NCI-H1092 (cell line): ENCODE measurements around the gene GPR12.
A peak's percentile ranks its signal among the peaks of the same experiment; 100 is the strongest.
"Not testable (repeated sequence)": the region's sequence is repeated elsewhere in the genome, so short reads cannot be mapped to it uniquely, and the experiment has no call there.

Experiments used
- DNase-seq: peaks from one replicate; lab custom pipeline; 2025; lab: John Stamatoyannopoulos, UW

GPR12 gene

DNA sequence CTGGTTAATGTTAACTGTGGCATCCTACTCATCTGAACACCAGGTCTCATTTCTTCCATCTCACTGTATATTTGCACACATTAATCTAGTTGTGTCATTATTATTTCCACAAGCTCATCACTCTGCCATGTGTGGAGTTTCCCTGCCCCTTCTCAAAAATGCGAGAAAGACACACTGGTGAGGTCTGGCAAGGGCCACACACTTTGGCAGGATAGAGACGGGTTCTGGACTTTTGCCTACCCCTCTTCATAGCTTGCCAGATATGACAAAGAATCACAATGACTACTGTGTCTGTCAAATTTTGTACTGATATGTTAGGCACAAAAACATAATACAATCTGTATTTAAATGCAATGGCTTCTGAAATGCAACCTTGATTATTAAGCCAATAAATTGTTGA lies 12.9 kb downstream of the GPR12 start:
- DNase-seq, result no peak

DNA sequence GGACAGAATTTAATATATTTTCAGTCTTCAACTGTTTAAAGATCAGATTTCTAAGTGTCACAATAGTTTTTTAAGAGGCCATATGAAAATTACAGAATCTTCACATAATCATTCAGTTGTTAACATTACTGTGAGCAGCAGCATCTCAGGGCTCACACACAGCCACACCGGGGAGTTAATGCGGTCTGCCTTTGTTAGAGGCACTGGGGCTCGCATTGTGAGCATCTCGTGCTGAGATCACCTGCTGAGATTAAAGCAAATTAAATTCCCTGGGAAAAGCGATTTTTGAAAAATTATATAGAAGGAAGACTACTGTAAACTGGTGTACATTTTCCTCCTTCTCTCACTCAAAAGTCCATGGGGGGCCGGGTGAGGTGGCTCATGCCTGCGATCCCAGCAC lies 16.6 kb downstream of the GPR12 start:
- DNase-seq, result peak; percentile 3

DNA sequence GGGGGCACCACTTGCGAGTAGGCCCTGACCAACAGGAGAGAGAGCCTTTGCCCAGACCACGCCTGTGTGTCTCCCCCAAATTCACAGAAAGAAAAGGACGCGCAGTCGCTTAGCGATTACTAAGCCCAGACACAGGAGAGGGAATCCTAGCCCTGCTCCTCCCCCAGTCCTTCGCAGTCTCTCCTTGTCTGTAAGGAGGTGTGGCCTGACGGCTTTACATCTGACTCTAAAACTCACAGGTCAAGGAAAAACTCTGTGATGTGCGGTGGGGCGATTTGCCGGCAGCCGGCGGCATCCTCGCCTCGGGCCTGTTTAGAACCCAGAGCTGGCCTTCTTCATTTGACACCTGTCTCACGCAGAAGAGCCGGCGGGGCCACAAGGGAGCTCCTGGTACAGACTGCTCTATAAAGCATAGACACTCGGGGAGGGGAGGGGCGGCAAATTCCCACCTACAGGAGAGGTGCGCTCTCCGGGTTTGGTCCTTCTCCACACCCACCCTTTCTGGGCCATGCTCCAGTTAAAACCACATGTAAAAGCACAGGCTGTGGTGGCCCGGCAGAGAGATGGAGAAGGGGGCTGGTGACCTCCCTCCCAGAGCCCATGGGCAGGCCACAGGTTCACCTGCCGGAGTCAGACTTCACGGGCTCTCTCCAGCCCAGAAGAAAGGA lies 17.8 kb downstream of the GPR12 start:
- no peak for DNase-seq

DNA sequence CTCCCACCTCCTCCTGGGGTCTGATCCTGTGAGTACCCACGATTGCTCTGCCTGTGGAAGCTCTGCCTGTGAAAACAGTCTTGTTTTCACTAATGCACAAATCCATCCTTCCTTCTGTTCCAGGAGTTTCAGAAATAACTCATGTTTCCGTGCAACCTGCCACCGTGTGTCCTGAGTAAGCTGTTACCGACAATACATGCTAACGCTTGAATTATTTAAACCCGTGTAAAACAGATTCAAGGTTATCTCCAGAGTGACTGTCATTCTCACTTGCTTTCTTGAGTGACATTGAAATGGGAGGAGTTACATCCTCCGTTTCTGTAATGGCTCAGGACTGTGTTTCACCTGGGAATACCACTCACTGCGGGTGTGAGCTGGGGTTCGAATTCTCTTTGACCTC lies 24.9 kb downstream of the GPR12 start:
- no peak for DNase-seq

DNA sequence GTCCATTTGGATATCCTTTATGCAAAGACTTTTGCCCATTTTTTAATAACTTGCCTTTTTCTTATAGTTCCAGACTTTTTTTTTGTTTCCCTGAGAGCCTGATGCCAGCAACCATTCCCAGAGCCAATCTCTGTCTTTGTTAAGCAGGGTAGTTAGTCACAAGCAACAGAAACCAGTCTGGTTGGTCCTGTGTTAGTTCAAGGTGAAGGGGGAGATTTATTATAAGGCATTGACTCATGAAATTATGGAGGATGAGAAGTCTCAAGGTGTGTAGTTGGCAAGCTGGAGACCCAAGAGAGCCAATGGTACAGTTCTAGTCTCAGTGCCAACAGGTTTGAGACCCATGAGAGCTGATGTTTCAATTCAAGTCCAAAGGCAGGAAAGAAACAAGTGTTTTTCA lies 33.0 kb downstream of the GPR12 start:
- DNase-seq, result no peak

DNA sequence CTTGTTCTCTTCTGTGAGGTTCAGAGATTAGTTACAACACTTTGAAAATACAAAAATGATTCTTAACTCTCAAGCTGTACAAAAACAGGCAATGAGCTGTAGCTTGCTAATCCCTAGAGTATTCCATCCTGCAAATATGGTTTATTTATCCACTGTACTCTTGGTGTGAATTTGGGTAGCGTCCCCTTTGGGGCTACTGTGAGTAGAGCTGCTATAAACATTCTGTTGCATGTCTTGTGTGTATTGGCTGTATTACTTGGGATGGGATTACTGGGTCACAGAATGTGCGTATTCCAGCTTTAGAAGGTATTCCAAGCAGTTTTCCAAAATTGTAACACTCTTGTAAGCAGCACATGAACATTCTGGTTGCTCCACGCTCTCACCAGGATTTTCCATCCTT lies 33.5 kb downstream of the GPR12 start:
- DNase-seq, result no peak

DNA sequence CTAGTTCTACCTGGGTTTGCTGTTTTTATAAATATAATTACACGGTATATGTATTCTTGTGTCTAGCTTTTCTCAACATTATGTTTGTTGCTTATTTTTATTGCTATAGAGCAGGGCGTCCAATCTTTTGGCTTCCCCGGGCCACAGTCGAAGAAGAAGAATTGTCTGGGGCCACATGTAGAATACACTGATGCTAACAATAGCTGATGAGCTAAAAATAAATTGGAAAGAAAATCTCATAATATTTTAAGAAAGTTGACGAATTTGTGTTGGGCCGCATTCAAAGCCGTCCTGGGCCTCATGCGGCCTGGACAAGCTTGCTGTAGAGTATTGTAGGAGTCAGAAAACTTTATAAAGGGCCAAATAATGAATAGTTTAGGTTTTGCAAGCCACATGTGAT lies 33.9 kb downstream of the GPR12 start:
- DNase-seq, result no peak

DNA sequence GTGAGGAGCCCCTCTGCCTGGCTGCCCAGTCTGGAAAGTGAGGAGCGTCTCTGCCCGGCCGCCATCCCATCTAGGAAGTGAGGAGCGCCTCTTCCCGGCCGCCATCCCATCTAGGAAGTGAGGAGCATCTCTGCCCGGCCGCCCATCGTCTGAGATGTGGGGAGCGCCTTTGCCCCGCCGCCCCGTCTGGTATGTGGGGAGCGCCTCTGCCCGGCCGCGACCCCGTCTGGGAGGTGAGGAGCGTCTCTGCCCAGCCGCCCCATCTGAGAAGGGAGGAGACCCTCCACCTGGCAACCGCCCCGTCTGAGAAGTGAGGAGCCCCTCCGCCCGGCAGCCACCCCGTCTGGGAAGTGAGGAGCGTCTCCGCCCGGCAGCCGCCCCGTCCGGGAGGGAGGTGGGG lies 37.0 kb downstream of the GPR12 start:
- DNase-seq, result not testable (repeated sequence)

DNA sequence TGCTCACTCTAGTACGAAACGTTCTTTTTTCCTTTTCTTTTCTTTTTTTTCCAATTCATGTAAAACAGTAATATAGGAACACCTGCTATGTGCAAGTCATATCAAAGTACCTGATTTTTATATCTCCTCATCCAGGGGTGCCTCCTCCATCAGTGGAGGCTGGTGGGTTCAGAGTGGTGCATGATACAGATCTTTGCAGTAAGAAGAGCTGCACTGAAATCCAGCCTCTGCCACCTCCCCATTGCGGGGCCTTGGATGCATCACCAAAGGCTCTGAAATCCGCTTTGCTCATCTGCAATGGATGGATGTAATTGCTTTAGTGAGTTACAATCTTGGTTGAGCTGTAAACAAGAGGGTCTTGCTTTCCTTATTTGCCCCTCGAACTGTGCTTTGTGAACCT lies 38.3 kb downstream of the GPR12 start:
- DNase-seq, result no peak

DNA sequence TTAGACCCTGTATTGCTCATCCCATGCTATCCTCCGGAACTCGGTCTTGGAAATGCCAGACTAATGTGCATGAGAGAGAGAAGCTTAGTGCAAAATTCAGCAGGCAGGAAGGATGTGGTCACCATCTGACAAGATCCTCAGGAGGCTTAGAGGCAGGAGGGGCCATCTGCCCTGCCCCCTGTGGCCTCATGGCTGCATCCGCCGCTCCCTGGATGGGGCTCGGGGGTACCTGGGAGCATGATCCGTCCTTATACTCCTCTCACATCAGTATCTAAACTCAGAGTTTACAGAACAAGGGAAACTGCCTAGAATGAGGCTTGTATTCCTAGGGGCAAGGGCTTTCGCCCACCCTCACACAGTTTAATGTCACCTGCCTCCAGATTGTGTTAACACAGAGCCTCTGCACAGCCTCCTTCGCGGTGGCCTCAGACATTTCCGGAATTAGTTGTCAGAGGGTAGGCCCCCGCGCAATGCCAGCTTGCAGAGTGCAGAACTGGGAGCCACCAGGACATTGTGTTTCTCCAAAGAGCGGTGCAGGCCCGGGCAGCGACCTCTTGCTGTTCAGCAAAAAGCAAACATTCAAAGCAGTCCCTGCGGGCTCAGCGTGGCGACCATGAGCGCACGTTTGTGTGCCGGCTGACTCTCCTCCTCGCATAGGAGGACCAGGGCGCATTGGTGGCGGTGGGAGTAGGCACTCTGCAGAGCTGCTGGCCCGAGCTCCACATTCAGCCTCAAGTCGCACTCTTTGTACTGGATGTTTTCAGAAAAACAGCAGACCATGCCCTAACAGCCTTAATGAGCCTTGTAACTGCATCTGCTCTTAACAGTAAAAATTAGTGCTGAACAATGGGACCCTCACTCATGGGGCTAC lies 39.1 kb downstream of the GPR12 start:
- DNase-seq, result peak; percentile 63

DNA sequence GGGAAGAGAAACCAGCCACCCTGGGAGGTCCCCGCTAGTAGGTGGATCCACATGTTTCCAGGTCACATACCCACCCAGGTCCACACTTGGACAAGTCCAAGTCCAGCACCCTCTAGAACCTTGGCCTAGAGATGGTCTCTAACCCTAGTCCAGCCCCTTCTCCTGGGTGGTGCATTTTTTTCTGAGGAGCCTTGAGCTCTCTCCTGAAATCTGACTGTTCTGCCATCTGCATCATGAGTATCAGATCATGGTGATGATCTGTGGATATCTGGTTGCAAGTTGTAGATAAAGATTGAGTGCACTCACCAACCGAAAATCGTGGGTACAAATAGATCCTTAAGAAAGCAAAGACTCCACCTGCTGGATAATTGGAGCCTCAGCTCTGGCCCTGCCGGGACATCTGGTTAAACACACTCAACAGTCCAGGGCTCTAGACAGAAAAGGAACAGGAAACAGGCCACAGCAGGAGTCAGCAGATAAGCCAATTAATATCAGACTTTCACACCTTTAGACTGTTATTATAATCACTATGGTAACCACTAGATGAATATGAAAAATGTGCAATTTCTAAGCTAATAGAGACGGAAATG lies 41.1 kb downstream of the GPR12 start:
- peak; percentile 76 for DNase-seq

DNA sequence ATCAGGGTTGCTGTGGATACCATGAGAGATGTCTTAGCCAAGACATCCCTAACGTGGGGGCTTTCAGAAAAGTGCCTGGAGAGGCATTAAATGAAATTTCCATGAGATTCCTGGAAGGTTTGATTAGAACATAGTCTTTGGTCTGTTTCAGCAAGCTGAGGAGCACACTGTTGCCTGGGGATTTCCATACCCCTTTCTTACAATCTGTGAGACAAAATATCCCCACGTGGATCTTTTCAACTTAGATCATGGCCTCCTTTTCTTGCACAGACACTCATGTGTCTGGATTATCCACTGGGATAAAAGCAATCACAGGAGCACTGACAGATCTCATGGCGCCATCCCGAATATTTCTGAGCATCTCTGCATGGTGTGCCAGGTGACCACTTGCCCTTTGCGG lies 41.7 kb downstream of the GPR12 start:
- no peak for DNase-seq

DNA sequence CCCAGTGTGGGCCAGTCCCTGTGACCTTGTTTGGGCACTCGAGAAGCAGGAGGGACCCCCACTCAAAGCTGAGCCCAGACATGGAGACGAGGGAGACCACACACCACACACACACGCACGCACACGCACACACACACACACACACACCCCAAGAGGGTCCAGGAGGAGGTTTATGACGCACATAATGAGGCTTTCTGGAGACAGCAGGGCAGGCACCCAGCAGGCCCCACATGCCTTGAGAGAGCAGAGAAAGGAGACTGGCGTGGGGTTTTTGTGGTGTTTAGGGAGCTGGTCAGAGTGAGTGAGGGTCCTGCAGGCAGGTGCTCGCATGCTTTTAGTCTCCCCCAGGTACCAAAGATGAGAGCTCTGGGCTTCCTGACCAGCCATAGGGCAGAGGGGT lies 42.4 kb downstream of the GPR12 start:
- DNase-seq, result no peak

DNA sequence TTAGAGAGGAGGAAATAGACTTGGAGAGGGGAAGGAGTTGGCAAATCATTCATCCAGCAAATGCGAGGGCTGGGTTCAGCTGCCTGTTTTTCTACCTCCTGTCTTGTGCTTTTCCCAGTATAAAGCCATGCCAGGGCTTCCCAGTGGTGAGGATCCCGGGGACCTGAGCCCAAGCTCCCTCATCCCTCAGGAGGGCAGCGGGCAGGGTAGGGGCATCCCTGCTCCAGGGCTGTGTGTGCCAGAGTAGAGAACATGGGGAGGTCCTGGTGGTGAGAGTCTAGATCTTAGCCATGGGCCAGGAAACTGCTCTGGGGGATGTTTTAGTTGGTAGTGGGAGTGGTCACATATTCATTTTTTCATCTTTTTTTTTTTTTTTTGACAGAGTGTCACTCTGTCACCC lies 43.6 kb downstream of the GPR12 start:
- DNase-seq, result no peak

DNA sequence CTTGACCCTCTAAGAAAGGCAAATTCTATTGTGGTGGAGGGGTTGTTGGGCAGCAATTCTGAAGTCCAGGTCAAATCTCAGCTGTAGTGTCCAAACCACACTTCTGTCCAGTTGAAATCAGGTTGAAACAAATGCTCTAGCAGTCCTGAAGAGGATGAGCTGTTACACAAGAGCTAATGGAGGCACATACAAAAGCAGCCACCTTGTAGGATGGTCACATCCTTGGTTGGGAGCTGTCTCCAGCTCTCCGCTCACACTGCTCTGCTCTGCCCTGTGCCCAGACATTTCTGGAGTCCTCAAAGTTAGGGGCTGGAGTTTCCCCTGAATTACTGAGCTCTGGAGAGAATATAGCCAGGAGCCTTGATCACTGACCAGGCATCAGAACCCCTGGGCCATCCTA lies 47.2 kb downstream of the GPR12 start:
- no peak for DNase-seq

DNA sequence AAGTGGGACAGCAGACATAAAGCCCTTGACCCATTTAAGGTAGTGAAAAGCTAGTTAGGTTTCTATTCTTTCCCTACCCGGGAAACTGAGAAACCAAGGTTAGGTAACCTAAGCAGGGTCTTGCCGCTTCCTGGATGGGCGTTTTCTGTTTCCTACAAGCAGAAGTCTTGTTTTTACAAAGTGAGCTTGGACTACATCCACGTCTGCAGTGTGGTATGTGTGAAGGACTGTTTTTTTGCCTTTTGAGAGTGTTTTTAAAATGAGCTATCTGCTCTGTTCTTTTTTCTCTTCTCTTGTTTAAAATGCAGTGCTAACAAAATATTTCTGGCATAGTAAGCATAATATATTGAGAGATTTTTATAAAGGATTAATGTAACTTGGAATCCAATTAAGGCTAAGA lies 49.4 kb downstream of the GPR12 start:
- no peak for DNase-seq

DNA sequence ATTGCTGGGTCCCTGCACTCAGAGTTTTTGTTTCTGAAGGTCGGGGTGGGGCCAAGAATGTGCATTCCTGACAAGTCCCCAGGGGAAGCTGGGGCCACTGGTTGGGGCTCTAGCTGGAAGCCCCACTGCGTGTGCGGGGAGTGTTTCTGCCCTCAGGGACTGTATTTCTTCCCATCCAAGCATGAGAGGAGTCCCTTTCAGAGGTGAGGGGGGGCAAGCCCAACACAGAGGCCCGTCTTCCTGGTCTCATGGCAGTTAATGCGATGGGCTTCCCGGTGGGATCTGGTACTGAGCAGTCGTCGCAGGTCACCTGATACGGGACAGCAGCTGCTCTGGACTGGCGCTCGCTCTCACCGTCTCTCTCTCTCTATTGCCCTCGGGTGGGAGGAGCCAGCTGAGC lies 50.4 kb downstream of the GPR12 start:
- DNase-seq, result no peak

DNA sequence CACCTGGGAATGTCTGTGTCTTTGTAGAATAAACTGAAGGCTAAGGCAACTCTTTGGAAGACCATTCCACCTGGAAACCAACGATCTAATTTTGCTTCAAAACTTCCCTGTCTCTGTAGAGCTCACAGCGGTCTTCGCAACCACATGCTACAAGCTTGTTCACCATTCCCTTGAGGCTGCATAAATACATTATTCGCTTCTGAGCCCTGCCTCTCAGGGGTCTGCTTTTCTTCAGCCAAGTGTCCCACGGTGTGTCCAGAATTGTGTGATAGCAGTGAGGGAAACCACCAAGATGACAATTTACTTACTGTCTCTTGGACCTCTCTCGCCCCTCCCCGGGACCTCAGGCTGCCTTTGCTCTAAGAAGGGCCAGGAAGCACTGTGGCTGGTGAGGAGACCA lies 51.1 kb downstream of the GPR12 start:
- DNase-seq, result no peak

DNA sequence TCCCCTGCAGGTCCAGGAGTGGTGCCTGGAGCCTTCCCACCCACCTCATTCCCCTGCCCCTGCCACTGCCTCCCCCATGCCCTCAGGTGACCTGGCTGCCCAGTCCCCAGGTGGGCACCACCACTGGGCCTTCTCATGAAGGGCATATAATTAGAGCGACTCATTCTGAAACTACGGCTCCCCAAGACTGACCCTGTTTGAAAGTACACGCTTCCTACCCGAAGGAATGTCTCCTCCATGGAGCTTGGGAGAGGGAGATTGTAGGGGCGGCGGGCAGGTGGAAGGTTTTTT lies 52.6 kb downstream of the GPR12 start:
- DNase-seq, result no peak

DNA sequence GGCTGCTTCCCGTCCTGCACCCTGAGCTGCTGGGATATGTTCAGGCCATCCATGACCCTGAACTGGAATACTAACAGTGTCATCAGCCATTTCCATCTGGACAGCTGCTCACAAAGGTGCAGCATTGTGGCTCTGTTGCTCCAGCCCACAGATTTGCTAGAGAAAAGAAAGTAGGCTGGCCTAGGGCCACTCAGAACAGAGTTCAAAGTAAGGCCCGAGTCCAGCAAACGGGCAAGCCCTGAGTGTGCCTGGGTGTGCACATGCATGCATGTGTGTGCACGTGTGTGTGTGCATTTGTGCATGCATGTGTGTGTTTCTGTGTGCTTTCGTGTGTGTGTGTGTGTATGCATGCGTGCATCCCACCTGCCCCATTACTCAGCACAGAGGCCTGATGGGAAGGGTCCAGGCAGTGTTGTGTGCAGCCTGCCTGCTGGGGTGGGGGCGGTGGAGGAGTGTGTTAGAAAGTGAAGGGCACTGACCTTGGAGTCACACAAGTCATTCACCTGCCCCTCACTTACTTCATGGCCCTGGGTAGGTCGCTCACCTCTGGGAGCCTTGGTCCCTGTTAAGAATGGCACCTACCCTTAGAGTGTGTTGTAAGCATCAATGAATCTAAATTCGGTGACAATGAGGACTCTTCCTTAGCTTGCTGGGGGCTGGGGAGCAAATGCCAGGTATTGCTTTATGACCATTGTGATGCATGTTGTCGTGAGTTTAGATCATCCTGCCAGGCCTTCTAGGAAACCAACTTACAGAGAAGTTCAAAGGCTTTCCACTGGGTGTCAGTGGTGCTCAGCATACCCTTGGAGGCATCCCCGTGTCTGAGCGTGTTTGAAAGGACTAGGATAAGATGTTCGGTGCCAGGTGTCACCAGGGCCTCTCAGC lies 53.2 kb downstream of the GPR12 start:
- DNase-seq, result peak; percentile 63

DNA sequence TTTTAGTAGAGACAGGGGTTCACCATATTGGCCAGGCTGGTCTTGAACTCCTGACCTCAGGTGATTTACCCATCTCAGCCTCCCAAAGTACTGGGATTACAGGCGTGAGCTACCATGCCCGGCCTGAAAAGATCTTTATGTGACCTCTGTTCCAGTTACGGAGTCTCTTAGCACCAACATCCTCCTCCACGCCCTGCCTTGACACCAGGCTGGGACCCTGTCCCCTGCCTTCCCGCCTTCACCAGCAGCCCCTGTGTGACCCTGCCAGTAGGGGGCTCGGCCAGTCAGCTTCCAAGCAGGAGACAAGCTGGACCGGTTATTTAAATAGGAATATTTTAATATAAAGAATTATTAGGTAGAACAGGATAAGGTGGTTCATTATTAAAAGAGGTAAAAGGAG lies 54.2 kb downstream of the GPR12 start:
- DNase-seq, result no peak

DNA sequence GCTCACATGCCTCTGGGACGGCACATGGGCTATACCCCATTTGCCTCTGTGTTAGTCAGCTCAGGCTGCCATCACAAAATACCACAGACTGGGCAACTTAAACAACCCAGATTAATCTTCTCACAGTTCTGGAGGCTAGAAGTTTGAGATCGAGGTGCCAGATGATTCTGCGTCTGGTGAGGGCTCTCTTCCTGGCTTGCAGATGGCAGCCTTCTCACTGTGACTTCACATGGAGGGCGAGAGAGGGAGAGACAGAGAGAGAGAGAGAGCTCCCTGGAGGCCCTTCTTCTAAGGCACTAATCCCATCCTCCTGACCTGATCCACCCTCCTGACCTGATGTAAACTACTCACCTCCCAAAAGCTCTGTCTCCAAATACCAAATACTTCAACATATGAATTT lies 55.0 kb downstream of the GPR12 start:
- no peak for DNase-seq
